Measurements from ENCODE around the gene KCNIP2.

DNA sequence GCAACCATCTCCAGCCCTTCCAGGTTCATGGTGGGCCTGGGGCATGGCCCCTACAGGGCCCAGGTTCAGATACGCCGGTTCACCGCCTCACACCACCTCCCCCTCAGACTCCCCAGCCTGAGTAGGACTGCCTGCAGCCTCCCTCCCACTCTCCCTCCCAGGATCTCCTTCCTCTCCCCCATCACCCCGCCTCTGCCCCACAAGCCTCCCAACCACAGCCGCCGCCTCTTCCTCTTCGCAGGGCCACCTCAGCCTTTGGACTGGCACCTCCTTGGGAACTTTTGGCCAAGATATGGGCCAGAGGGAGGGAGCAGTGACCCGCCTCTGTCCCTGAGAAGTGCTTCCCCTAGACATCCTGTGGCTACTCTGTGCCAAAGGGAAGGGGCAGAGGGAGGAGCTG lies 9.3 kb downstream of the KCNIP2 start:
- TF ChIP-seq, protein P1, sequence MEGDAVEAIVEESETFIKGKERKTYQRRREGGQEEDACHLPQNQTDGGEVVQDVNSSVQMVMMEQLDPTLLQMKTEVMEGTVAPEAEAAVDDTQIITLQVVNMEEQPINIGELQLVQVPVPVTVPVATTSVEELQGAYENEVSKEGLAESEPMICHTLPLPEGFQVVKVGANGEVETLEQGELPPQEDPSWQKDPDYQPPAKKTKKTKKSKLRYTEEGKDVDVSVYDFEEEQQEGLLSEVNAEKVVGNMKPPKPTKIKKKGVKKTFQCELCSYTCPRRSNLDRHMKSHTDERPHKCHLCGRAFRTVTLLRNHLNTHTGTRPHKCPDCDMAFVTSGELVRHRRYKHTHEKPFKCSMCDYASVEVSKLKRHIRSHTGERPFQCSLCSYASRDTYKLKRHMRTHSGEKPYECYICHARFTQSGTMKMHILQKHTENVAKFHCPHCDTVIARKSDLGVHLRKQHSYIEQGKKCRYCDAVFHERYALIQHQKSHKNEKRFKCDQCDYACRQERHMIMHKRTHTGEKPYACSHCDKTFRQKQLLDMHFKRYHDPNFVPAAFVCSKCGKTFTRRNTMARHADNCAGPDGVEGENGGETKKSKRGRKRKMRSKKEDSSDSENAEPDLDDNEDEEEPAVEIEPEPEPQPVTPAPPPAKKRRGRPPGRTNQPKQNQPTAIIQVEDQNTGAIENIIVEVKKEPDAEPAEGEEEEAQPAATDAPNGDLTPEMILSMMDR (IDR thresholded peaks at IDR 0.05; ENCODE audit: low read depth, low read length), result no peak
- no peak for TF ChIP-seq EZH2phosphoT487 (IDR thresholded peaks at IDR 0.05; ENCODE audit: low read depth)

Measured in OCI-LY3 (cell line).